HFF-Myc (cell line): ENCODE measurements around the gene RTBDN.
A peak's percentile ranks its signal among the peaks of the same experiment; 100 is the strongest.

Source experiments
- DNase-seq: peaks from one replicate; pipeline ENCODE4 v3.0.0-alpha.2; 2011; ENCODE audit warnings: low read depth; ENCODE audit errors: extremely low read depth
- H3K4me3 ChIP-seq: replicated peaks from 2 replicates; pipeline ENCODE4 v1.5.1; 2011; ENCODE audit warnings: low read depth, mild to moderate bottlenecking, control low read depth, low read length
- CTCF ChIP-seq: IDR thresholded peaks from 2 replicates; pipeline ENCODE4 v1.5.1; 2012; ENCODE audit warnings: mild to moderate bottlenecking, low read depth, low read length, control low read depth; ENCODE audit errors: missing control alignments

Gene RTBDN

GRCh38 chr19:12872941-12873890 is 38.8 kb upstream of the RTBDN start:
- no peak for TF ChIP-seq CTCF
- H3K4me3 ChIP-seq: no peak overlapping the region
- peak; percentile 21 for DNase-seq

GRCh38 chr19:12872255-12872654 is 37.9 kb upstream of the RTBDN start:
- no peak for DNase-seq

GRCh38 chr19:12871681-12872080 is 37.3 kb upstream of the RTBDN start:
- TF ChIP-seq CTCF: no peak

More at GRCh38 chr19:12872255-12872654, 37.9 kb upstream of the RTBDN start:
- TF ChIP-seq CTCF: no peak
- H3K4me3 ChIP-seq: no peak overlapping the region

GRCh38 chr19:12868540-12869112 is 34.2 kb upstream of the RTBDN start:
- DNase-seq: no peak
- H3K4me3 ChIP-seq: no peak overlapping the region
- no peak for TF ChIP-seq CTCF

More at GRCh38 chr19:12871681-12872080, 37.3 kb upstream of the RTBDN start:
- no peak overlapping the region for H3K4me3 ChIP-seq
- DNase-seq: no peak

DNA sequence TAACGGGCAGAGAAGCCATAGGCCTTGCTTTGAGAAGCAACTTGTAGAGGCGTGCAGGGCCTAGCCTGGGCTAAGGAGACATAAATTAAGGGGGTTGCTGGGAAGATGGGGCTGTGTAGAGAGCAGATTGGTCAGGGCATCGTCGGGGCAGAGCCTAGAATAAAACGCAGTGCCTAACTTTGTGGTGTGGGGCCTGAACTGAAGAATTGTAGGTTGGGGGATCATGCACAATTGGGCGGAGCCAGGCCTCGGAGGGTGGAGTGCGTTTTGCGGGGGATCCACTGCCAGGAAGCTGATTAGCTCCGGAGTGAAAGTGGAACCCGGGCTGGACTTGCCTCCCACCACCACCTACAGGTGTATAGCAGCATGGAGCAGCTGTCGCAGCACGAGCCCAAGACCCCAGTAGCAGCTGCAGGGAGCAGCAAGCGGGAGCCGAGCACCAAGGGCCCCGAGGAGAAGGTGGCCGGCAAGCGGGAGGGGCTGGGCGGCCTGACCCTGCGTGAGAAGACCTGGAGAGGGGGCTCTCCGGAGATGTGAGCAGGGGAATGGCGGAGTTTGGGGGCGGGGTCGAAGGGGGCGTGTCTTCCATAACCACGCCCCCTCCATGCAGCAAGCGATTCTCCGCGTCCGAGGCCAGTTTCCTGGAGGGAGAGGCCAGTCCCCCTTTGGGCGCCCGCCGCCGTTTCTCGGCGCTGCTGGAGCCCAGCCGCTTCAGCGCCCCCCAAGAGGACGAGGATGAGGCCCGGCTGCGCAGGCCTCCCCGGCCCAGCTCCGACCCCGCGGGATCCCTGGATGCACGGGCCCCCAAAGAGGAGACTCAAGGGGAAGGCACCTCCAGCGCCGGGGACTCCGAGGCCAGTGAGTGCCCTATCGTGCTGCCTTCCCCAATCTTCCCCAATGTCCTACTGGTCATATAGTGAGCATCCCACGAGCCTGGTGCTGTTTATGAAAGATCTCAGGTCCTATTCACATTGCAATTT is 33.0 kb upstream of the RTBDN start:
- peak overlapping the region; percentile 30 for H3K4me3 ChIP-seq
- no peak for DNase-seq
- no peak for TF ChIP-seq CTCF

DNA sequence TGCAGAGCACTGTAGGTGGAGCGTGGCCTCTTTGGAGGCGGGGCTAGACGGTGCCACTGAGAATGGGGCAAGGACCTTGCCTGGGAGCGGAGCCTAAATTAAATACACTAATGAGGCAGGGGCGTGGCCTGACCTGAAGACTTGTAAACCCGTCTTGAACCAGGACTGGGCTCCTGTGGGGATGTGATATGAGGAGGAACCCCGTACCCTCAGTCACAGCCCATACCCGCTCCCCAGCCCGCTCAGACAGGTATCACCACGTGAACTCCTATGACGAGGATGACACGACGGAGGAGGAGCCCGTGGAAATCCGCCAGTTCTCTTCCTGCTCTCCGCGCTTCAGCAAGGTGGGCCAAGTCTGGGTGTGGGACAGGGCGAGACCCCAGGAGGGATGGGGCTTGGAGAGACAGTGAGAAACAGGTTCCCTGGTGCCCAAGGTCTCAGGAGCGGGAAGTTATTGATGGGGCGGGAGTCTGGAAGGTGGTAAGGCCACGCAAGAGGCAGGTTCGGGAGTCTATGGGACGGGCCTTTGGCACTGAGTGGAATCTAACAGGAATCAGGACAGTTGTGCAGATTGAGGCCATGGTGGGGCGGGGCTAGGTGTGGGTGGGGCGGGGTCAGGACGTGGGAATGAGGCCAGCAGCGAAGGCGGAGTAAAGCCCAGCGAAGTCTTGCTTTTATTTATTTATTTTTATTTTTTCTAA is 32.2 kb upstream of the RTBDN start:
- DNase-seq: no peak
- no peak overlapping the region for H3K4me3 ChIP-seq
- TF ChIP-seq CTCF: no peak
